Measurements from ENCODE around the gene NAALADL2. TPM values are rescaled to one million over a fixed set of nuclear protein-coding genes. Genes with fewer than 3 reads are reported as not detected.

The NAALADL2 gene
- total RNA-seq, 1 experiment from 2014 or later: 1.6 TPM

- Histone ChIP-seq H2BK120ac (ENCODE audit: low read depth, low read length, poor library complexity, severe bottlenecking) (no peak overlapping the region), H3K27ac (ENCODE audit: insufficient read length, low read depth, low read length) (no peak overlapping the region), H3K4ac (ENCODE audit: low read depth, low read length) (no peak overlapping the region), H3T11ph (ENCODE audit: low read length) (no peak overlapping the region), H4K20me1 (ENCODE audit: control insufficient read depth, insufficient read depth, insufficient read length) (no peaks in the 10 kb centered on the region), H2BK15ac (ENCODE audit: low read depth, low read length) (no peak overlapping the region), H4K5ac (ENCODE audit: insufficient read length, low read depth, low read length) (no peak overlapping the region), H3K79me1 (ENCODE audit: insufficient read depth, low read depth, low read length, poor library complexity, severe bottlenecking) (no peaks in the 10 kb centered on the region), H3K23me2 (ENCODE audit: insufficient read length, low read depth, low read length, poor library complexity, severe bottlenecking) (no peaks in the 10 kb centered on the region), H3K79me2 (ENCODE audit: insufficient read depth, low read length) (no peaks in the 10 kb centered on the region), H2BK5ac (ENCODE audit: insufficient read length, low read length) (no peak overlapping the region), H3K27me3 (ENCODE audit: insufficient read depth, low read length) (no peaks in the 10 kb centered on the region), H4K8ac (replicated peaks; ENCODE audit: insufficient read length, low read depth, low read length) (no peak overlapping the region), H3K9me3 (ENCODE audit: control insufficient read depth, low read depth, low read length) (no peaks in the 10 kb centered on the region), H3K56ac (ENCODE audit: insufficient read length, low read depth, low read length) (no peak overlapping the region), H2BK20ac (ENCODE audit: low read depth, low read length, poor library complexity, severe bottlenecking) (no peak overlapping the region), H2AK5ac (ENCODE audit: insufficient read length, low read length) (no peak overlapping the region), H3K14ac (ENCODE audit: insufficient read depth, low read length) (no peak overlapping the region), H3K9ac (ENCODE audit: extremely low read depth, insufficient read length, low read length) (no peak overlapping the region), H3K18ac (ENCODE audit: insufficient read length, low read depth, low read length) (no peak overlapping the region), H2BK12ac (ENCODE audit: insufficient read length, low read depth, low read length) (no peak overlapping the region), H3K4me1 (ENCODE audit: insufficient read depth, low read length) (no peaks in the 10 kb centered on the region), H3K4me2 (ENCODE audit: insufficient read depth, insufficient read length, low read length) (no peak overlapping the region), H4K91ac (ENCODE audit: insufficient read length, low read depth, low read length) (no peak overlapping the region), H3K23ac (ENCODE audit: insufficient read length, low read depth, low read length) (no peak overlapping the region), H2AFZ (ENCODE audit: low read length) (no peak overlapping the region)
- Mint-ChIP-seq H3K4me3 (no peak overlapping the region), H3K9me3 (no peaks in the 10 kb centered on the region), H3K27me3 (ENCODE audit: low read depth) (no peaks in the 10 kb centered on the region), H3K4me1 (no peaks in the 10 kb centered on the region), H3K27ac (no peak overlapping the region), H3K36me3 (ENCODE audit: insufficient read depth in 1 of 3, low read depth in 3 of 3) (no peaks in the 10 kb centered on the region)
- no peak for TF ChIP-seq CTCF (conservative IDR thresholded peaks at IDR 0.05)
- DNase-seq: no peak
These were observed 911.3 kb downstream of the NAALADL2 start for GRCh38 chr3:175770426-175770825.

All from H9 (cell line).